Right atrium auricular region (tissue), 2 donors: Measurements from ENCODE around the gene PRM3. TPM values are rescaled to one million over a fixed set of nuclear protein-coding genes. Genes with fewer than 3 reads are reported as not detected.
"Not testable (repeated sequence)": the region's sequence is repeated elsewhere in the genome, so short reads cannot be mapped to it uniquely, and the experiment has no call there.

Experiments used
- DNase-seq: peaks from one replicate; pipeline ENCODE4 v3.0.0-alpha.2; 2019; ENCODE audit warnings: low spot score
- H3K27ac ChIP-seq, 2 donors: fragments of 200-600 bp; sonication (generic); 1 replicate in 1 of 2; 2 replicates in 1 of 2; pipeline ENCODE4 v1.5.1; 2016 to 2019
- H3K27me3 ChIP-seq, 2 donors: fragments of 200-600 bp; sonication (generic); one replicate each; pipeline versions ENCODE4 v1.5.1 to v1.6.0; 2017 to 2019
- H3K36me3 ChIP-seq: fragments of 200-600 bp; sonication (generic); one replicate; pipeline ENCODE4 v1.5.1; 2016
- H3K4me1 ChIP-seq, 2 donors: fragments of 200-600 bp; sonication (generic); one replicate each; pipeline versions ENCODE4 v1.5.1 to v1.6.0; 2017 to 2019
- H3K4me3 ChIP-seq, 2 donors: fragments of 200-600 bp; sonication (generic); 1 replicate in 1 of 2; 2 replicates in 1 of 2; pipeline ENCODE4 v1.5.1; 2017 to 2019; ENCODE audit warnings: mild to moderate bottlenecking in 1 of 2, moderate library complexity in 1 of 2
- H3K9me3 ChIP-seq, 2 donors: fragments of 200-600 bp; sonication (generic); one replicate each; pipeline ENCODE4 v1.5.1; 2019
- CTCF ChIP-seq, 2 donors: fragments of 200-600 bp; sonication (generic); IDR thresholded peaks; one replicate each; pipeline ENCODE4 v1.5.1; 2019; ENCODE audit warnings: antibody characterized with exemption in 2 of 2
- total RNA-seq, 2 donors: library from RNA; depleted of rRNA; stranded (reverse); fragments of >200 nt; gene quantifications; one replicate each; pipeline ENCODE4 v1.1.0, GENCODE V29; 2016

Gene PRM3
- total RNA-seq, 2 donors from 2014 or later: not detected

- Histone ChIP-seq H3K27ac (no peak overlapping the region), H3K4me3 (no peak overlapping the region), H3K4me1 (no peaks in the 10 kb centered on the region), H3K36me3 (no peaks in the 10 kb centered on the region), H3K27me3 (no peaks in the 10 kb centered on the region), H3K9me3 (no peaks in the 10 kb centered on the region)
- no peak for TF ChIP-seq CTCF (IDR thresholded peaks at IDR 0.05)
- DNase-seq: no peak
Measured at GRCh38 chr16:11291091-11291703, 17.8 kb upstream of the PRM3 start.

DNA sequence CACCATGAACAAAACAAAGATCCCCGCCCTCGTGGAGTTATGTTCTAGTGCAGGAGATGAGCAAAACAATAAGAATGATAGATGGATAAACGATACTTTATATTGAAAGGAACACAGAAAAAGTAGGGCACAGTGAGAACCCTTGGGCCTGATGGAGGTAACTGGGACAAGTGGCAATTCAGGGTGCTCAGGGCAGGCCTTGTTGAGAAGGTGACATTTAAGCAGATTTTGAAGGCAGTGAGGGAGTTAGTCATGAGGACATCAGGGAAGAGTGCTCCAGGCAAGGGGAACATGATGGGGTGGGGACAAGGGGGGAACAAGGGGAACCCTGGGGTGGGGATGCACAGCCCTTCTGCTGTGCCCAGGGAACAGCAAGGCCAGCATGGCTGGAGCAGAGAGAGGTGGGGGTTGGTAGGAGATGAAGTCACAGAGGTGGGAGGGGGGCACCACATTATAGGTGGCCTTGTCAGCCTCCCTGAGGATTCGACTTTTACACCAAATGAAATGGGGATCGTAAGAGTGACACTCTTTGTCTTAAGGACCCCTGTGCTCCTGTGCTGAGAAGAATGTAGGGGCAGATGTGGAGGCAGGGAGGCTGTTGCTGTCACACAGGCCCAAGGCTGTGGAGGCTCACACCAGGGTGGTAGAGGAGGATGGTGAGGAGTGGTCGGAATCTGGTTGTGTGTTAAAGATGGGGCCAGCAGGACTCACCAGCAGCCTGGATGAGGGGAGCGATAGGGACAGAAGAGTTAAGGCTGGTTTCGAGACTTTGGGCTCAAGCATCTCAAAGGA, 16.9 kb upstream of the PRM3 start:
- no peaks in the 10 kb centered on the region for H3K36me3 ChIP-seq
- no peak overlapping the region for H3K4me3 ChIP-seq
- no peaks in the 10 kb centered on the region for H3K4me1 ChIP-seq
- H3K27ac ChIP-seq: no peak overlapping the region
- no peak for DNase-seq
- H3K9me3 ChIP-seq: no peaks in the 10 kb centered on the region
- no peaks in the 10 kb centered on the region for H3K27me3 ChIP-seq
- no peak for TF ChIP-seq CTCF (IDR thresholded peaks at IDR 0.05)

DNA sequence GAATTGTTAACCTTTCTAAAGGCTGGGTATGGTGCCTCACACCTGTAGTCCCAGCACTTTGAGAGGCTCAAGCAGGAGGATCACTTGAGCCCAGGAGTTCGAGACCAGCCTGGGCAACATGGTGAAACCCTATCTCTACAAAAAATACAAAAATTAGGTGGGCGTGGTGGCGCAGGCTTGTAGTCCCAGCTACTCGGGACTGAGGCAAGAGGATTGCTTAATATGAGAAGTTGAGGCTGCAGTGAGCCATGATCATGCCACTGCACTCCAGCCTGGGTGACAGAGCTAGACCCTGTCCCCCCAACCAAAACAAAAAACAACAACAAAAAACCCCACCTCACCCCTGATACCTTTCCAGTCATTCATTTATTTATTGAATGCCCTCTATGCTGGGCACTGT, 16.3 kb upstream of the PRM3 start:
- H3K27ac ChIP-seq, DNase-seq, H3K9me3 ChIP-seq, H3K27me3 ChIP-seq, H3K4me3 ChIP-seq, H3K36me3 ChIP-seq, H3K4me1 ChIP-seq: not testable (repeated sequence)

GRCh38 chr16:11289202-11289601, 15.8 kb upstream of the PRM3 start:
- Histone ChIP-seq H3K4me3 (no peak overlapping the region), H3K27ac (no peak overlapping the region), H3K4me1 (no peaks in the 10 kb centered on the region), H3K9me3 (no peaks in the 10 kb centered on the region), H3K36me3 (no peaks in the 10 kb centered on the region), H3K27me3 (no peaks in the 10 kb centered on the region)
- no peak for TF ChIP-seq CTCF (IDR thresholded peaks at IDR 0.05)
- DNase-seq: no peak

GRCh38 chr16:11285842-11286241, 12.4 kb upstream of the PRM3 start:
- H3K4me1 ChIP-seq: no peaks in the 10 kb centered on the region
- H3K4me3 ChIP-seq: no peak overlapping the region
- DNase-seq: no peak
- no peaks in the 10 kb centered on the region for H3K9me3 ChIP-seq
- no peaks in the 10 kb centered on the region for H3K27me3 ChIP-seq
- no peak for TF ChIP-seq CTCF (IDR thresholded peaks at IDR 0.05)
- H3K36me3 ChIP-seq: no peaks in the 10 kb centered on the region
- no peak overlapping the region for H3K27ac ChIP-seq

DNA sequence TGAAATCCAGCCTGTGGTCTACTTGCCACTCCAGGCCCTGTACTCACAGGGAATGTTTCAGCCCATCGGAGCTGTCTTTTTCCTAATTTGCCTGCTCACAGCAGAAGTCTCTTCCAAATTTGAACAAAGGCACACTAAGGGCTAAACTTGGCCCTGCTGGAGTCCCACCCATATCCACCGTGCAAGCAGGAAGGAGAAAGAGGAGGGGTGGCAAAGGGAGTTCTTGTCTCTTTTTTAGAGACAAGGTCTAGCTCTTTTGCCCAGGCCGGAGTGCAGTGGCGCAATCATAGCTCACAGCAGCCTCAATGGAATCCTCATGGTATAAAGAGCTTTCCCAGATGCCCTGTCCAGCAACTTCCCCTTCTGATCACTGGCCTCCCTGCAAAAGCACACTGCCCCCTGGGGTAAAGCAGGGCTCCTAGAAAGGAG, 10.4 kb upstream of the PRM3 start:
- H3K27me3 ChIP-seq: no peaks in the 10 kb centered on the region
- no peak for DNase-seq
- H3K4me3 ChIP-seq: no peak overlapping the region
- H3K9me3 ChIP-seq: no peaks in the 10 kb centered on the region
- no peaks in the 10 kb centered on the region for H3K36me3 ChIP-seq
- H3K4me1 ChIP-seq: no peaks in the 10 kb centered on the region
- H3K27ac ChIP-seq: no peak overlapping the region
- TF ChIP-seq CTCF (IDR thresholded peaks at IDR 0.05): no peak
